Esophagus muscularis mucosa (tissue), 4 donors: ENCODE data around the gene RASAL2. TPM values are rescaled to one million over a fixed set of nuclear protein-coding genes. Genes with fewer than 3 reads are reported as not detected.

Experiments
- DNase-seq: peaks from one replicate; pipeline ENCODE4 v3.0.0-alpha.2; 2017; ENCODE audit errors: extremely low spot score
- H3K27ac ChIP-seq, 4 donors: fragments of 200-600 bp; sonication (generic); replicated peaks in 1 of 4; 1 replicate in 3 of 4; 2 replicates in 1 of 4; pipeline ENCODE4 v1.5.1; 2016 to 2019; ENCODE audit warnings: mild to moderate bottlenecking in 1 of 4
- H3K27me3 ChIP-seq, 4 donors: fragments of 200-600 bp; sonication (generic); one replicate each; pipeline versions ENCODE4 v1.5.1 to v1.6.0; 2016 to 2019
- H3K36me3 ChIP-seq, 4 donors: fragments of 200-600 bp; sonication (generic); one replicate each; pipeline ENCODE4 v1.5.1; 2016 to 2019
- H3K4me1 ChIP-seq, 4 donors: fragments of 200-600 bp; sonication (generic); one replicate each; pipeline ENCODE4 v1.5.1; 2016 to 2019
- H3K4me3 ChIP-seq, 4 donors: fragments of 200-600 bp; sonication (generic); 1 replicate in 2 of 4; 2 replicates in 2 of 4; pipeline ENCODE4 v1.5.1; 2016 to 2019; ENCODE audit warnings: mild to moderate bottlenecking in 4 of 4, moderate library complexity in 1 of 4
- H3K9me3 ChIP-seq, 4 donors: fragments of 200-600 bp; sonication (generic); 1 replicate in 3 of 4; 2 replicates in 1 of 4; pipeline ENCODE4 v1.5.1; 2016 to 2019
- EP300 ChIP-seq: sonication (generic); formaldehyde crosslinking; IDR thresholded peaks from one replicate; pipeline ENCODE4 v1.6.1; 2017; ENCODE audit warnings: antibody characterized with exemption
- POLR2A ChIP-seq: fragments of 450-650 bp; IDR thresholded peaks from one replicate; pipeline ENCODE4 v1.6.1; 2017; ENCODE audit warnings: antibody characterized with exemption, moderate library complexity, mild to moderate bottlenecking, low read depth
- POLR2AphosphoS5 ChIP-seq, 2 donors: sonication (generic); formaldehyde crosslinking; IDR thresholded peaks; one replicate each; pipeline ENCODE4 v1.6.1; 2017; ENCODE audit warnings: antibody characterized with exemption in 2 of 2
- WGBS: methylation state at CpG from one replicate; pipeline ENCODE4 v1.1.5; 2018; 5-methylcytosine and 5-hydroxymethylcytosine counted together
- intact Hi-C: fragments of 100-400 bp; cut with DNase I; formaldehyde crosslinking; loops from one replicate; pipeline ENCODE4 v1.15.1; 2023
- total RNA-seq, 4 donors: library from RNA; depleted of rRNA; stranded (reverse); fragments of >200 nt; gene quantifications; one replicate each; pipeline versions ENCODE4 v1.1.0 to v1.2.1, GENCODE V29; 2016
- TF ChIP-seq, protein P1 (sequence below), 3 experiments: fragments of 200-600 bp in 2 of 3; fragments of 450-650 bp in 1 of 3; sonication (generic) in 2 of 3; IDR thresholded peaks; one replicate each; pipeline ENCODE4 v1.5.1; 2017 to 2019; ENCODE audit warnings: antibody characterized with exemption in 3 of 3, mild to moderate bottlenecking in 2 of 3, moderate library complexity in 1 of 3

The RASAL2 gene
- total RNA-seq, 4 donors from 2014 or later = 11.6 to 30.0 (median 22.3) TPM

DNA sequence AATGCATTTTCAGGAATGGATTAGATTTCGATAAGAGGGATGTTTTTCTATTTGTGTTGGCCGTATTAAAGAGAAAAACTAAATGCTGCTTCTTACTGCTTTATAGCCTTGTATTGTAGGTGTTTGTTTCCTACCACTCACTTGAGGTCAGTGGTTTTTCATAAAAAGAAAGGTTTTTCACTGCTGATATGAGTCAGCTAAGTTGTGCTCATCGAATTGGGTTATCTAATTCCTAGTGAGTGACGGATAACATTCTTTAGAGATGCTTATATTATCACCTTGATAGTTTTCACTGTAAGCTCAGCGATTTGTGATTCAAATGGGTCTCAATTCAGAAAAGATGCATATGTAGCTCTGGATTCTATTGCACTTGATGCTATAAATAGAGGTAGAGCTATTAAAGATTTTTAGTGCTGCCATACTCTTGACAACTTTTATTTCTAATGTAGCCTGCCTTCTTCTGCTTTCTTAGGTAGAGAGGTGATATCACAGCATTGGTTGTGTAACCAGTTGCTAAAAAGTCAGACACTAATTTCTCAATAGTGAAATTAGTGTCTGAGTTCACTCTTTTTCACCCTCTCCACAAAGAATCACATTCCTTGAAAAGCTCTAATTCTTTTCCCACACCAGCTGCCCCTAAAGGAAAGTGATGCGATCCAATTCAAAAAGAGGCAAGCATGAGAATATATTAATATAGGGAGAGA is 180.0 kb downstream of the RASAL2 start:
- Histone ChIP-seq H3K27me3 (no peaks in the 10 kb centered on the region), H3K9me3 (no peaks in the 10 kb centered on the region), H3K36me3 (no peaks in the 10 kb centered on the region), H3K4me1 (peaks cover 0 to 16% (median 4%) of the 10 kb centered on the region in 4 donors), H3K27ac (no peak overlapping the region), H3K4me3 (no peak overlapping the region)
- no peak for DNase-seq
- intact Hi-C loops = no loop called here
- 88% methylated on average over 6 of the region's 6 CpGs for WGBS
- TF ChIP-seq EP300 = no peak
- TF ChIP-seq POLR2A = no peak
- no peak for TF ChIP-seq POLR2AphosphoS5 (IDR thresholded peaks at IDR 0.05)
- TF ChIP-seq, protein P1, sequence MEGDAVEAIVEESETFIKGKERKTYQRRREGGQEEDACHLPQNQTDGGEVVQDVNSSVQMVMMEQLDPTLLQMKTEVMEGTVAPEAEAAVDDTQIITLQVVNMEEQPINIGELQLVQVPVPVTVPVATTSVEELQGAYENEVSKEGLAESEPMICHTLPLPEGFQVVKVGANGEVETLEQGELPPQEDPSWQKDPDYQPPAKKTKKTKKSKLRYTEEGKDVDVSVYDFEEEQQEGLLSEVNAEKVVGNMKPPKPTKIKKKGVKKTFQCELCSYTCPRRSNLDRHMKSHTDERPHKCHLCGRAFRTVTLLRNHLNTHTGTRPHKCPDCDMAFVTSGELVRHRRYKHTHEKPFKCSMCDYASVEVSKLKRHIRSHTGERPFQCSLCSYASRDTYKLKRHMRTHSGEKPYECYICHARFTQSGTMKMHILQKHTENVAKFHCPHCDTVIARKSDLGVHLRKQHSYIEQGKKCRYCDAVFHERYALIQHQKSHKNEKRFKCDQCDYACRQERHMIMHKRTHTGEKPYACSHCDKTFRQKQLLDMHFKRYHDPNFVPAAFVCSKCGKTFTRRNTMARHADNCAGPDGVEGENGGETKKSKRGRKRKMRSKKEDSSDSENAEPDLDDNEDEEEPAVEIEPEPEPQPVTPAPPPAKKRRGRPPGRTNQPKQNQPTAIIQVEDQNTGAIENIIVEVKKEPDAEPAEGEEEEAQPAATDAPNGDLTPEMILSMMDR (IDR thresholded peaks at IDR 0.05) = no peak

DNA sequence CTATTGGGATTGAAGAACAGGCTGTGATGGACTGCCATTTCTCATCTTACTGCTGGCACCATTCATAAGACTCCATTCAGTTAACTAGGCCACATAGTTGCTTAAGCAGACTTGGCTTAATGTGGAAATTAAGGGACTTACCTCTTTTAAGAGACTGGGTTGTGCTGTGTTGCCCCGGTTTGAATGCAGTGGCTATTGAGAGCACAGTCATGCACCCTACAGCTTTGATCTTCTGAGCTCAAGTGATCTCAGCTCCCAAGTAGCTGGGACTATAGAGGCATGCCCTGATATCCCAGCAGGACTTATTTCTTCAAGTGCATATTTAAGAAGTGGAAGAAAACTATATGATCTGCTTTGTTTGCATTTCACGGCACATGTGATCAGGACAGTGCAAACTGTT is 181.1 kb downstream of the RASAL2 start:
- no peaks in the 10 kb centered on the region for H3K27me3 ChIP-seq
- H3K4me1 ChIP-seq = peaks cover 0 to 17% (median 4%) of the 10 kb centered on the region in 4 donors
- no peaks in the 10 kb centered on the region for H3K9me3 ChIP-seq
- H3K4me3 ChIP-seq = no peak overlapping the region
- intact Hi-C loops = no loop called here
- TF ChIP-seq, protein P1 (IDR thresholded peaks at IDR 0.05) = no peak
- TF ChIP-seq POLR2A (no peak), EP300 (no peak), POLR2AphosphoS5 (IDR thresholded peaks at IDR 0.05) (no peak)
- H3K36me3 ChIP-seq = no peaks in the 10 kb centered on the region
- no peak for DNase-seq
- 95% methylated on average over 2 of the region's 2 CpGs for WGBS
- H3K27ac ChIP-seq = no peak overlapping the region

DNA sequence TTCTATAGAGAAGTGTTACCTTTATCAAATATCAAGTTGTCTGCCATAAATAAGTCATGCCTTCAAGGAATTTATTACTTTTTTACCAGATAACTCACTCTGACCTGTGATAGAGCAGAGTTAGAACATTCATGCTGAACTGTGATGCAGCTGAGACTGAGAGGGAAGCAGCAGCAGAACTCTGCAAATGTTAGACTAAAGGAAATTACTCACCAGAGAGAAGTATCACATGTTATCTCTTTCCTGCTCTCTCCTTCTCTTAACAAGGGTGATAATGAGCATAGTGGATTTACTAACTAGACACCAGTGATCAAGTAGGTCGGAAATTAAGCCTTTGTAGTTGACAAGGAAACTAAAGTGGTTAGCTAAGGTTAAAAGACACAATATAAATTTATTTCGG is 181.6 kb downstream of the RASAL2 start:
- intact Hi-C loops = no loop called here
- no peak for DNase-seq
- no peak for TF ChIP-seq EP300
- Histone ChIP-seq H3K27me3 (no peaks in the 10 kb centered on the region), H3K4me1 (peaks cover 0 to 17% (median 4%) of the 10 kb centered on the region in 4 donors), H3K4me3 (no peak overlapping the region), H3K27ac (no peak overlapping the region), H3K36me3 (no peaks in the 10 kb centered on the region), H3K9me3 (no peaks in the 10 kb centered on the region)
- WGBS = 88% methylated on average over 2 of the region's 2 CpGs

- no peaks in the 10 kb centered on the region for H3K36me3 ChIP-seq
- H3K27me3 ChIP-seq = no peaks in the 10 kb centered on the region
- H3K4me1 ChIP-seq = peaks cover 0 to 7% (median 3%) of the 10 kb centered on the region in 4 donors
- intact Hi-C loops = no loop called here
- DNase-seq = no peak
- WGBS = 87% methylated on average over 4 of the region's 4 CpGs
- H3K9me3 ChIP-seq = no peaks in the 10 kb centered on the region
- no peak overlapping the region for H3K27ac ChIP-seq
- no peak overlapping the region for H3K4me3 ChIP-seq
- TF ChIP-seq, protein P1 (IDR thresholded peaks at IDR 0.05) = no peak
- TF ChIP-seq POLR2A (no peak), POLR2AphosphoS5 (IDR thresholded peaks at IDR 0.05) (no peak), EP300 (no peak)
Observed at GRCh38 chr1:178277793-178278530, 184.1 kb downstream of the RASAL2 start.

DNA sequence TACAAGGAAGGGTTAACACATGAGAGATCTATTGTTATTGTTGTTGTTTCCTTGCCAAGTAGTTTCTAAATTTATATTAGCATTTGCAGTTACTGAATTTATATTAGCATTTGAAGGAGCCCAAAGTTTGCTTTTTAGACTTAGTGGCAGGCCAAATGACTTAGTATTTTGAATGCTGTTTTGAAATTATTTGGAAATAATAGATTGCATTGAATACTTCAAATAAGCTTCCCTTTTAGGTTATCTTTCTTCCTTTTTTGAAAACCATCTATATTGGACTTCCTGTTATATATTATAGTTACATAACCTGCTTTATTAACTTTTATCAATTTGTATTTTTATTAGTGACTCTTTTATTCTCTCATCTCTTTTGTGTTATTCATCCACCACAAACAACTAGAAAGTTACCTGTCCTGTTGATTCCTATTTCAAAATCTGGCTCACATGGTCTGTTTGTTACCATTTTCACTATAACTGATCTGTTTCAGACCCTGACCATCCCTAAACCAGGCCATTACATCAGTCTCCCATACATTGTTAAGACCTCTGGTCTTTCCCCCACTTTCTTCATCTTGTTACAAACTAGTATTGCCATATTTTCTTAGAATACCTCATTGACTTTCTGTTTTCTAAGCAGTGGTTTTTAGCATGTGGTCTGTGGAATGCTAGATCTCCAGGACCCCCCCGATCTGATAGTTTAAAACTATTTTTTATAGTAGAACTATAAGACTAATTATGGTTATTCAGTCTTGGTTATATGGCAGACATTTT is 185.2 kb downstream of the RASAL2 start:
- Histone ChIP-seq H3K4me1 (peaks cover 4 to 17% (median 5%) of the 10 kb centered on the region in 4 donors), H3K27me3 (no peaks in the 10 kb centered on the region), H3K36me3 (peaks cover 0 to 4% (median 0%) of the 10 kb centered on the region in 4 donors), H3K27ac (no peak overlapping the region), H3K4me3 (no peak overlapping the region), H3K9me3 (no peaks in the 10 kb centered on the region)
- TF ChIP-seq POLR2A = no peak
- no peak for TF ChIP-seq EP300
- TF ChIP-seq POLR2AphosphoS5 (IDR thresholded peaks at IDR 0.05) = no peak
- TF ChIP-seq, protein P1 (IDR thresholded peaks at IDR 0.05) = no peak
- WGBS = 88% methylated on average over 1 of the region's 1 CpG
- DNase-seq = no peak
- intact Hi-C loops = no loop called here
